Measurements from ENCODE around the gene ADIRF. TPM values are rescaled to one million over a fixed set of nuclear protein-coding genes. Genes with fewer than 3 reads are reported as not detected.

Gene ADIRF
- total and polyA plus RNA-seq, 9 of the 15 experiments (the other 6 are each of a cell fraction or from before 2014, with no cell fraction given), result 0.08 TPM; not detected in 8

Small RNA genes within 50 kb of the gene (small RNA-seq; reads per million reads assigned to genes)
- not detected for gene BMS1P3
- not detected for gene FAM25A

Other genes starting within 250 kb of the ADIRF start
- 6.8 and 7.0 TPM in 2 replicates for gene BMPR1A, start 211.9 kb upstream of the ADIRF start, total RNA-seq (2014; rRNA removed)
- 15.3 and 20.0 TPM in 2 replicates for gene BMPR1A, start 211.9 kb upstream of the ADIRF start, total RNA-seq (2014; rRNA removed; fragmentation: Illumina TruSeq; extraction: Trizol)
- gene BMPR1A, start 211.9 kb upstream of the ADIRF start, total RNA-seq (2015; rRNA removed; fragmentation: Illumina TruSeq; extraction: Trizol), result 16.7 and 17.5 TPM in 2 replicates
- 14.2 and 15.6 TPM in 2 replicates for gene BMPR1A, start 211.9 kb upstream of the ADIRF start, total RNA-seq (2021)
- 8.6 and 9.7 TPM in 2 replicates for gene BMPR1A, start 211.9 kb upstream of the ADIRF start, polyA plus RNA-seq (2011; rRNA removed)
- gene BMPR1A, start 211.9 kb upstream of the ADIRF start, polyA plus RNA-seq (2014; fragmentation: Illumina TruSeq; extraction: Trizol), result 8.9 and 9.1 TPM in 2 replicates
- gene BMPR1A, start 211.9 kb upstream of the ADIRF start, polyA plus RNA-seq (2014; fragmentation: Nextera tagmentation; extraction: Ambion mirVana), result 1 to 10 TPM; 1.6 to 1.9 TPM
- 5.8 and 7.4 TPM in 2 replicates for gene BMPR1A, start 211.9 kb upstream of the ADIRF start, polyA plus RNA-seq (2014; rRNA removed)
- gene MMRN2, start 10.9 kb upstream of the ADIRF start, total RNA-seq (2014; rRNA removed), result 0.90 and 1.7 TPM in 2 replicates
- 0.54 and 0.76 TPM in 2 replicates for gene MMRN2, start 10.9 kb upstream of the ADIRF start, total RNA-seq (2014; rRNA removed; fragmentation: Illumina TruSeq; extraction: Trizol)
- gene MMRN2, start 10.9 kb upstream of the ADIRF start, total RNA-seq (2015; rRNA removed; fragmentation: Illumina TruSeq; extraction: Trizol), result 1.2 and 1.5 TPM in 2 replicates
- gene MMRN2, start 10.9 kb upstream of the ADIRF start, total RNA-seq (2021), result 1.3 and 2.0 TPM in 2 replicates
- gene MMRN2, start 10.9 kb upstream of the ADIRF start, polyA plus RNA-seq (2011; rRNA removed), result 0.68 and 1.6 TPM in 2 replicates
- 0.73 and 1.4 TPM in 2 replicates for gene MMRN2, start 10.9 kb upstream of the ADIRF start, polyA plus RNA-seq (2014; fragmentation: Illumina TruSeq; extraction: Trizol)
- under 1 TPM; 0.07 to 0.14 TPM for gene MMRN2, start 10.9 kb upstream of the ADIRF start, polyA plus RNA-seq (2014; fragmentation: Nextera tagmentation; extraction: Ambion mirVana)
- 1.9 and 2.2 TPM in 2 replicates for gene MMRN2, start 10.9 kb upstream of the ADIRF start, polyA plus RNA-seq (2014; rRNA removed)
- gene SNCG, start 9.9 kb upstream of the ADIRF start, total RNA-seq (2014; rRNA removed), result 135 and 142 TPM in 2 replicates
- 16.7 and 27.3 TPM in 2 replicates for gene SNCG, start 9.9 kb upstream of the ADIRF start, total RNA-seq (2014; rRNA removed; fragmentation: Illumina TruSeq; extraction: Trizol)
- 104 TPM in 2 replicates for gene SNCG, start 9.9 kb upstream of the ADIRF start, total RNA-seq (2015; rRNA removed; fragmentation: Illumina TruSeq; extraction: Trizol)
- gene SNCG, start 9.9 kb upstream of the ADIRF start, total RNA-seq (2021), result 86.6 and 93.6 TPM in 2 replicates
- gene SNCG, start 9.9 kb upstream of the ADIRF start, polyA plus RNA-seq (2011; rRNA removed), result 64.0 and 146 TPM in 2 replicates
- 45.5 and 108 TPM in 2 replicates for gene SNCG, start 9.9 kb upstream of the ADIRF start, polyA plus RNA-seq (2014; fragmentation: Illumina TruSeq; extraction: Trizol)
- gene SNCG, start 9.9 kb upstream of the ADIRF start, polyA plus RNA-seq (2014; fragmentation: Nextera tagmentation; extraction: Ambion mirVana), result 10 to 100 TPM in 1 of 2 experiments, 1 to 10 TPM in 1; 9.8 to 34.3 TPM
- 132 and 141 TPM in 2 replicates for gene SNCG, start 9.9 kb upstream of the ADIRF start, polyA plus RNA-seq (2014; rRNA removed)
- not detected in 2 replicates for gene FAM25A, start 51.8 kb downstream of the ADIRF start, total RNA-seq (2014; rRNA removed)
- gene FAM25A, start 51.8 kb downstream of the ADIRF start, total RNA-seq (2014; rRNA removed; fragmentation: Illumina TruSeq; extraction: Trizol), result not detected in 2 replicates
- gene FAM25A, start 51.8 kb downstream of the ADIRF start, total RNA-seq (2015; rRNA removed; fragmentation: Illumina TruSeq; extraction: Trizol), result not detected in 2 replicates
- not detected in 2 replicates for gene FAM25A, start 51.8 kb downstream of the ADIRF start, total RNA-seq (2021)
- not detected in 2 replicates for gene FAM25A, start 51.8 kb downstream of the ADIRF start, polyA plus RNA-seq (2011; rRNA removed)
- gene FAM25A, start 51.8 kb downstream of the ADIRF start, polyA plus RNA-seq (2014; fragmentation: Illumina TruSeq; extraction: Trizol), result not detected in 2 replicates
- not detected for gene FAM25A, start 51.8 kb downstream of the ADIRF start, polyA plus RNA-seq (2014; fragmentation: Nextera tagmentation; extraction: Ambion mirVana)
- gene FAM25A, start 51.8 kb downstream of the ADIRF start, polyA plus RNA-seq (2014; rRNA removed), result not detected in 2 replicates
- 70.9 and 77.8 TPM in 2 replicates for gene GLUD1, start 126.4 kb downstream of the ADIRF start, total RNA-seq (2014; rRNA removed)
- 92.0 and 103 TPM in 2 replicates for gene GLUD1, start 126.4 kb downstream of the ADIRF start, total RNA-seq (2014; rRNA removed; fragmentation: Illumina TruSeq; extraction: Trizol)
- 77.2 and 84.2 TPM in 2 replicates for gene GLUD1, start 126.4 kb downstream of the ADIRF start, total RNA-seq (2015; rRNA removed; fragmentation: Illumina TruSeq; extraction: Trizol)
- gene GLUD1, start 126.4 kb downstream of the ADIRF start, total RNA-seq (2021), result 85.5 and 87.3 TPM in 2 replicates
- 76.3 and 76.9 TPM in 2 replicates for gene GLUD1, start 126.4 kb downstream of the ADIRF start, polyA plus RNA-seq (2011; rRNA removed)
- 74.5 and 78.1 TPM in 2 replicates for gene GLUD1, start 126.4 kb downstream of the ADIRF start, polyA plus RNA-seq (2014; fragmentation: Illumina TruSeq; extraction: Trizol)
- gene GLUD1, start 126.4 kb downstream of the ADIRF start, polyA plus RNA-seq (2014; fragmentation: Nextera tagmentation; extraction: Ambion mirVana), result 10 to 100 TPM; 21.9 to 24.2 TPM
- gene GLUD1, start 126.4 kb downstream of the ADIRF start, polyA plus RNA-seq (2014; rRNA removed), result 51.2 and 53.0 TPM in 2 replicates
- gene SHLD2, start 126.7 kb downstream of the ADIRF start, total RNA-seq (2014; rRNA removed), result 31.6 and 32.7 TPM in 2 replicates
- 51.2 and 56.0 TPM in 2 replicates for gene SHLD2, start 126.7 kb downstream of the ADIRF start, total RNA-seq (2014; rRNA removed; fragmentation: Illumina TruSeq; extraction: Trizol)
- gene SHLD2, start 126.7 kb downstream of the ADIRF start, total RNA-seq (2015; rRNA removed; fragmentation: Illumina TruSeq; extraction: Trizol), result 46.7 and 50.8 TPM in 2 replicates
- 33.6 and 37.3 TPM in 2 replicates for gene SHLD2, start 126.7 kb downstream of the ADIRF start, total RNA-seq (2021)
- gene SHLD2, start 126.7 kb downstream of the ADIRF start, polyA plus RNA-seq (2011; rRNA removed), result 29.1 and 39.4 TPM in 2 replicates
- gene SHLD2, start 126.7 kb downstream of the ADIRF start, polyA plus RNA-seq (2014; fragmentation: Illumina TruSeq; extraction: Trizol), result 34.4 and 41.6 TPM in 2 replicates
- gene SHLD2, start 126.7 kb downstream of the ADIRF start, polyA plus RNA-seq (2014; fragmentation: Nextera tagmentation; extraction: Ambion mirVana), result 10 to 100 TPM; 21.6 to 51.1 TPM
- 25.1 and 29.2 TPM in 2 replicates for gene SHLD2, start 126.7 kb downstream of the ADIRF start, polyA plus RNA-seq (2014; rRNA removed)

Measured in K562 (cell line).